HUES6 (cell line): Measurements from ENCODE around the gene TTF1.

Source experiments
- H3K27ac ChIP-seq: 2 replicates; pipeline ENCODE4 v1.7.0; 2013; ENCODE audit warnings: low read depth, mild to moderate bottlenecking, low read length, inconsistent platforms
- H3K27me3 ChIP-seq: 2 replicates; pipeline ENCODE4 v1.6.1; 2013; ENCODE audit warnings: low read length; ENCODE audit not compliant: control insufficient read depth, insufficient read depth
- H3K36me3 ChIP-seq: 2 replicates; pipeline ENCODE4 v1.6.1; 2013; ENCODE audit warnings: low read length; ENCODE audit not compliant: control insufficient read depth, insufficient read depth
- H3K4me1 ChIP-seq: 2 replicates; pipeline ENCODE4 v1.6.1; 2013; ENCODE audit warnings: low read length; ENCODE audit not compliant: control insufficient read depth, insufficient read depth
- H3K4me3 ChIP-seq: 2 replicates; pipeline ENCODE4 v1.5.1; 2013; ENCODE audit warnings: low read depth, low read length
- H3K9ac ChIP-seq: one replicate; pipeline ENCODE4 v1.6.1; 2013; ENCODE audit warnings: mild to moderate bottlenecking, low read length
- H3K9me3 ChIP-seq: 2 replicates; pipeline ENCODE4 v1.6.1; 2013; ENCODE audit warnings: low read depth, low read length; ENCODE audit not compliant: control insufficient read depth, insufficient read depth

TTF1 gene

DNA sequence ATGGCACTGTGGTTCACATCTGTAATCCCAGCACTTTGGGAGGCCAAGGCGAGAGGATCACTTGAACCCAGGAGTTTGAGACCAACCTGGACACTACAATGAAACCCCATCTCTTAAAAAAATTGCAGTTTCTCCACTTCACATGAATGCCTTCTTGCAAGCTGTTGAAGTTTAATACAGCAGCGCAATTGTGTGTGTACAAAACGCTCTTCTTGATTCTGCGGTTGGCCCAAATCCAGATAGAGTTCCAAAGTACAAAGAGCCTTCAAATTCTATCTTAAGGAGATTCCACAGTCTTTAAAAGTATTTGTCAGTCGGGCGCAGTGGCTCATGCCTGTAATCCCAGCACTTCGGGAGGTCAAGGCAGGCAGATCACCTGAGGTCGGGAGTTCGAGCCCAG lies 42.6 kb downstream of the TTF1 start:
- Histone ChIP-seq H3K36me3 (no peaks in the 10 kb centered on the region), H3K9ac (no peak overlapping the region), H3K9me3 (no peaks in the 10 kb centered on the region), H3K27ac (no peak overlapping the region), H3K4me1 (peaks cover 3% of the 10 kb centered on the region; the same call in 1 of the 2 replicates), H3K27me3 (no peaks in the 10 kb centered on the region), H3K4me3 (no peak overlapping the region)

GRCh38 chr9:132357764-132358163 lies 48.9 kb downstream of the TTF1 start:
- H3K27ac ChIP-seq, result no peak overlapping the region
- no peaks in the 10 kb centered on the region for H3K27me3 ChIP-seq
- peaks cover 11% of the 10 kb centered on the region for H3K36me3 ChIP-seq
- peaks cover 6% of the 10 kb centered on the region for H3K4me1 ChIP-seq
- H3K9me3 ChIP-seq, result no peaks in the 10 kb centered on the region
- H3K4me3 ChIP-seq, result no peak overlapping the region
- no peak overlapping the region for H3K9ac ChIP-seq

GRCh38 chr9:132356324-132356924 lies 50.2 kb downstream of the TTF1 start:
- Histone ChIP-seq H3K9ac (no peak overlapping the region), H3K36me3 (peaks cover 24% of the 10 kb centered on the region), H3K27ac (no peak overlapping the region), H3K9me3 (no peaks in the 10 kb centered on the region), H3K4me3 (no peak overlapping the region), H3K4me1 (peaks cover 6% of the 10 kb centered on the region), H3K27me3 (no peaks in the 10 kb centered on the region)

GRCh38 chr9:132354637-132355355 lies 51.8 kb downstream of the TTF1 start, which contains the start of gene SETX:
Gene SETX, minus strand, starts transcription at chr9:132354986. Its CDS starts 5,558 bp downstream, at chr9:132349428.
- Histone ChIP-seq H3K4me1 (peaks cover 6% of the 10 kb centered on the region), H3K9ac (peak within 1 kb of the TSS; percentile 98), H3K27me3 (no peaks in the 10 kb centered on the region), H3K36me3 (peaks cover 40% of the 10 kb centered on the region), H3K27ac (peak within 1 kb of the TSS; percentile 81), H3K9me3 (no peaks in the 10 kb centered on the region), H3K4me3 (peak within 1 kb of the TSS; percentile 100)

DNA sequence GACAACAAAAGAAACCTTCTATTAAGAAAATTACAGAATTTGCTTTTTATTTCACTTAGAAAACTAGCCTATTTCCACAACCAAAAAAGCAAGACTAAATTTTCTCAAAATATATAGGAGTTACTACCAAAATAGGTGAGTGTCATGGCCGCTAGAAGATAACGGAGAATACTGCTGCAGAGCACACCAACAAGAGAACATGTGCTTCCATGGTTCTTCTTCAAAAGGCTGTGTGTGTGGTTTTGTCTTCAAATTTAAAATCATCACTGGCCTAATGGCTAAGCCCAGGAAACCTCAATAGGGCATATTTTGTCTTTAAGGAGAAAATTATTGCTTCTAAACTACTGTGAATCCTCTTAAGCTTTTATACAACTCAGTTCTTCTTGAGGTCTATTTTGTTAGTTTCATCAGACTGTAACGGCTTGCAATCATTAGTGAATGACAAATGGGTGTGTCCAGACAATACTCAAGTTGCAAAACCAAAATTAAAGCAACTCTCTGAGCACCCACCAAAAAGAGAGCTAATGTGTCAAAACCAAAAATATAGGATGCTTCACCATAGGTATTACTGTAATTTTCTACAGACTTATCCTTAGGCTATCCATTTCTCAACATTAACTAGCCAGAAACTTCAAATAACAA lies 55.1 kb downstream of the TTF1 start:
- no peak overlapping the region for H3K27ac ChIP-seq
- no peak overlapping the region for H3K9ac ChIP-seq
- H3K9me3 ChIP-seq, result no peaks in the 10 kb centered on the region
- H3K4me3 ChIP-seq, result no peak overlapping the region
- peaks cover 6% of the 10 kb centered on the region for H3K4me1 ChIP-seq
- H3K27me3 ChIP-seq, result no peaks in the 10 kb centered on the region
- H3K36me3 ChIP-seq, result peaks cover 69% of the 10 kb centered on the region

GRCh38 chr9:132350861-132351315 lies 55.8 kb downstream of the TTF1 start:
- H3K4me1 ChIP-seq, result peaks cover 6% of the 10 kb centered on the region
- no peak overlapping the region for H3K27ac ChIP-seq
- no peaks in the 10 kb centered on the region for H3K9me3 ChIP-seq
- peaks cover 75% of the 10 kb centered on the region for H3K36me3 ChIP-seq
- H3K9ac ChIP-seq, result no peak overlapping the region
- H3K4me3 ChIP-seq, result no peak overlapping the region
- H3K27me3 ChIP-seq, result no peaks in the 10 kb centered on the region

DNA sequence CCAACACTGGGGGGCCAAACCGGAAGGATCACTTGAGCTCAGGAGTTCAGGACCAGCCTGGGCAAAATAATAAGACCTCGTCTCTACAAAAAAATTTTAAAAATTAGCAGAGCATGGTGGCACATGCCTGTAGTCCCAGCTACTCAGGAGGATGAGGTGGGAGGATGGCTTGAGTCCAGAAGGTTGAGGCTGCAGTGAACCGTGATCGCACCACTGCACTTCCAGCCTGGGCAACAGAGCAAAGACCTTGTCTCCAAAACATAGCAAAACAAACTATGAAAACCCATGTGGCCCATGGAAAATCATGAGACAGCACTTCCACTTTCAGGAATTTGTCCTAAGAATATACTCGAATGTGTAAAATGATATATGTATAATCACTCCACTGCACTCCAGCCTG lies 58.0 kb downstream of the TTF1 start:
- H3K36me3 ChIP-seq, result peaks cover 94% of the 10 kb centered on the region

GRCh38 chr9:132346177-132346576 lies 60.5 kb downstream of the TTF1 start:
- Histone ChIP-seq H3K27ac (no peak overlapping the region), H3K36me3 (peaks cover 93% of the 10 kb centered on the region), H3K4me3 (no peak overlapping the region), H3K27me3 (no peaks in the 10 kb centered on the region), H3K4me1 (no peaks in the 10 kb centered on the region), H3K9ac (no peak overlapping the region), H3K9me3 (no peaks in the 10 kb centered on the region)

More for the DNA sequence above, 58.0 kb downstream of the TTF1 start:
- H3K4me3 ChIP-seq, result no peak overlapping the region
- no peak overlapping the region for H3K9ac ChIP-seq
- peaks cover 3% of the 10 kb centered on the region; the same call in 1 of the 2 replicates for H3K4me1 ChIP-seq
- H3K27ac ChIP-seq, result no peak overlapping the region
- H3K27me3 ChIP-seq, result no peaks in the 10 kb centered on the region
- H3K9me3 ChIP-seq, result no peaks in the 10 kb centered on the region

DNA sequence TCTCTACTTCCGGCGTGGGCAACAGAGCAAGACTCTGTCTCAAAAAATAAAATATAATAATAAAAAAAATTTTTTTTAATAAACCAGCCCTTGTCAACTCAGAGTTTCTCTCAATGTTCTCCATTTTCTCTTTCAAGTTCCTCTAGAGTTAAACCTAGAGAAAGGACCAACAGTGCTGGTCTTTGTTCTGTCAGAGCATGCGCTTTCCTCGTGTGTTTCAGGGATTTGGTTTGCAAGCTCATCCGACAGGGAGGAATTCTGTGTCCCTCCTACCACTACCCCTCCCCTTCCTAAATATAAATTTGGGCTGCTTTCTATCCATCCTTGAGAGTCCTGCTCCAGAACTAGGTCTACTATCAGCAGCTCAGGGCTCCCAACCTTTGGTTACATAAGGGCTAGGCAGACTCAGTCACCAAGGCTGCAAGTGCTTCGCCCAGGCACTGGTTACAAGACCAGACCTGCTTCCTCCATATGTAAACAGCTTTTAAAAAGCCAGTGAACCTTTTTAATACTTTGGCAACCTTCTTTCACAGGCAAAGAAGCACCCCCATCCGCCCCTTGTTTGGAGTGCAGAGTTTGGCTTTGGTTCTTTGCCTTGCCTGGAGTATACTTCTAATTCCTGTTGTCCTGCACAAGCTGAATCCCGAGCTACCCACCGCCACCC lies 65.3 kb downstream of the TTF1 start:
- no peak overlapping the region for H3K27ac ChIP-seq
- no peaks in the 10 kb centered on the region for H3K27me3 ChIP-seq
- H3K9ac ChIP-seq, result no peak overlapping the region
- no peaks in the 10 kb centered on the region for H3K4me1 ChIP-seq
- H3K36me3 ChIP-seq, result peaks cover 96% of the 10 kb centered on the region
- no peaks in the 10 kb centered on the region for H3K9me3 ChIP-seq
- H3K4me3 ChIP-seq, result no peak overlapping the region

DNA sequence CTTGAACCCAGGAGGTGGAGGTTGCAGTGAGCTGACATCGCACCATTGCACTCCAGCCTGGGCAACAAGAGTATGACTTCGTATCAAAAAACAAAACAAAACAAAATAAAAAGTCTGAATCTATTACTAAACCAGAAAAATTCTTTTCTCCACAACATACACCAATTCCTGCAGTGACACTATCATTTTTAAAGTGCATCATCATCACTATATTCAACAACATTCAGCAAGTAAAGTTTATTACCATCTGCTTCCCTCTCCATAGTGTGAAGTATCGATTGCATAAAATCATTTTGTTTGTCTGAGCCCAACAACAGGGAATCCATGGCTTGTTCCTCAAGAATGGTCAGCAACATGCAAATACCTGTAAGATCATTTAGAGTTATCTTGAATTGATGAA lies 72.3 kb downstream of the TTF1 start:
- Histone ChIP-seq H3K4me1 (no peaks in the 10 kb centered on the region), H3K27me3 (no peaks in the 10 kb centered on the region), H3K9ac (no peak overlapping the region), H3K27ac (no peak overlapping the region), H3K36me3 (peaks cover 94% of the 10 kb centered on the region), H3K4me3 (no peak overlapping the region), H3K9me3 (no peaks in the 10 kb centered on the region)
